Measurements from ENCODE around the gene ANKRD62.

GRCh38 chr18:12056034-12056883 lies 37.4 kb upstream of the ANKRD62 start:
- TF ChIP-seq CTCF (IDR thresholded peaks at IDR 0.05): no peak
- no peak for TF ChIP-seq POLR2A (IDR thresholded peaks at IDR 0.05)
